Panc1 (cell line): Measurements from ENCODE around the gene PATJ.

Experiments used
- CTCF ChIP-seq: fragments of 450-650 bp; IDR thresholded peaks from 2 replicates; pipeline ENCODE4 v1.5.1; 2017; ENCODE audit warnings: mild to moderate bottlenecking
- POLR2AphosphoS5 ChIP-seq: IDR thresholded peaks from 2 replicates; pipeline ENCODE4 v1.6.1; 2012; ENCODE audit warnings: mild to moderate bottlenecking, low read depth, low read length, moderate library complexity
- REST ChIP-seq, 2 experiments: IDR thresholded peaks; 2 replicates each; pipeline ENCODE4 v1.6.1; 2011 to 2012; ENCODE audit warnings: low read depth in 2 of 2, control low read depth in 1 of 2, low read length in 1 of 2, mild to moderate bottlenecking in 1 of 2, moderate library complexity in 1 of 2; ENCODE audit not compliant: insufficient read depth in 1 of 2

DNA sequence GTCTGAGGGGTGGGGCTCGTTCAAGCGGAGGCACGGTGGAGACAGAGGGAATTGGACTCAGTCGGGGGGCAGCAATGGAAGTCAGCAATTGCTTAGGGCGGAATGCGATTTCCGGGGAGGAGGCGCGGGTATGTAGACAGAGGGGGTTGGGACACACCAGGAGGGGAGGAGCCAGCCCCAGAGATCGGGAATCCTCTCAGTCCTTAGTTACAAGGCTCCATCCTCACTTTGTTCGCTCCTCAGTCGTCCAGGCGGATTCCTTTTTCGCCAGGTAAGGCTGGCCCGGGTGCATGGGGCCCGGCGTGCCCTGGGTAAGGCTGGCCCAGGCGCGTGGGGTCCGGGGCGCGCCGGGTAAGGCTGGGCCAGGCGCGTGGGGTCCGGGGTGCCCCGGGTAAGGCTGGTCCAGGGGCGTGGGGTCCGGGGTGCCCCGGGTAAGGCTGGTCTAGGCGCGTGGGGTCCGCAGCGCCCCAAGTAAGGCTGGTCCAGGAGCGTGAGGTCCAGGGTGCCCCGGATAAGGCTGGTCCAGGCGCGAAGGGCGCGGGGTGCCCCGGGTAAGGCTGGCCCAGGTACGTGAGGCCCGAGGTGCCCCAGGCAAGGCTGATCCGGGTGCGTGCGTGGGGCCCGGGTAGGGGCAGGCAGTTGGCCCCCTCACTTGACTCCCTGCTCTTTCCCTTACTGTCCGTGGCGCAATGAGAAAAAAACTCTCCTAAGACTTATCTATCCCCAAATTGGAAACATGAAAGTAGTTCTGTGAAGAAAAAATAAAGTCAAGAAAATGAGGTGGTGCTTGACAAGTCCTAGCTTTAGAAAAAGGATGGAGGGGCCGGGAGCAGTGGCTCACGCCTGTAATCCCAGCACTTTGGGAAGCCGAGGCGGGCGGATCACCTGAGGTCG is 452.6 kb downstream of the PATJ start, which contains the start of gene L1TD1:
- TF ChIP-seq CTCF (no peak), REST (IDR thresholded peaks at IDR 0.05; ENCODE audit: insufficient read depth in 1 of 2, low read depth in 2 of 2, low read length in 1 of 2) (no peak), POLR2AphosphoS5 (no peak)
